ENCODE results near the gene YWHAB. TPM values are rescaled to one million over a fixed set of nuclear protein-coding genes. Genes with fewer than 3 reads are reported as not detected.
A peak's percentile ranks its signal among the peaks of the same experiment; 100 is the strongest.

The YWHAB gene
- total and polyA plus RNA-seq, 5 donors from 2014 or later, result 303 to 927 (median 651) TPM

DNA sequence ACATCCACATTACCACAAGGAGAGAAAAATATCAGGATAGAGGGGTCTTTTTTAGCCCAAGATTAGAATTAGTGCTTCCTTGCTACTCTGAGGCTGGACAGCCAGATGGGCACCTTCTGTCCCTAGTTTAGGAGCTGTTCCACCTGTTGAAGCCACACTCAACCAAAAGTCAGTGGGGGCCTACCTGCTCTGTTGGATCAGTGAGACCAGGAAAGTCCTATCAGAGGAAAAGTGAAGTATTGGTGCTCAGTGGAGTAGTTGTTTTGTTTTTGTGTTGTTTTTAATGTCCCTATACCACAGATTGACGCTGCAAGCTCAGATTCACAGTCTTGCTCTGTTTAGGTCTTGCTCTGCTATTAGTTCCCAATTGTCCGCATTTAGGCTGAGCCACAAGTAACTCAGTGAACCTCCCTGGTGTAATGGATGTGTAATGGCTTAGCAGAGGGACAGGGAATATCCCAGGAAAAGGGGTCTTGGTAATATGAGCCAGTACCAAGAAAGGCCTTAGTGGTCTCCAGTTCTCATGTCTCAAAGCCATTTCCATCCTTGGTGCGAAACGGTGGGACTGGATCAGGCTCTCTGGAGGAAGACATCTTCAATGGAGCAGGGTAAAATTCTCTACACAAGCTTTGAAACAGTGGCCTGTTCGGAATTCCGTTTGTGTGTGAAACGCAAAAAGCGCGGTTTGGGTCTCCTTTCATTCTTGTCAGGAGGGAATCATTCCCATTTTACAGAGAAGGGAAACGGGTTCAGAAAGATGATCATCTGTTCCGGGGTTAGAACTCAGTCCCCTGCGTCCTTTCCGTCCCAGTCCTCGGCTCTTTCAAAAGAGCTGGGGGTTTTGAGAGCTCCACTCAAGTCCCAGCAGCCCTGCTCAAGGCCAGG lies 23.7 kb downstream of the YWHAB start:
- H3K4me3 Mint-ChIP-seq, result peak overlapping the region; percentile 73 to 89 (median 86)
- Histone ChIP-seq H3K4me1 (ENCODE audit: control insufficient read depth, insufficient read depth, low read length, poor library complexity, severe bottlenecking) (peaks cover 14% of the 10 kb centered on the region), H3K4me3 (ENCODE audit: low read depth, low read length) (peak overlapping the region; percentile 73), H3K27me3 (ENCODE audit: control insufficient read depth, insufficient read depth, low read length) (no peaks in the 10 kb centered on the region), H3K27ac (ENCODE audit: insufficient read depth, low read length, poor library complexity, severe bottlenecking) (no peak overlapping the region), H3K36me3 (ENCODE audit: control insufficient read depth, insufficient read depth, low read length) (peaks cover 42% of the 10 kb centered on the region), H3K9me3 (ENCODE audit: control insufficient read depth in 2 of 2, low read length in 2 of 2) (no peaks in the 10 kb centered on the region)
- ATAC-seq (ENCODE audit: low read depth in 2 of 2), result no peak
- H3K36me3 Mint-ChIP-seq, result peaks cover 30% of the 10 kb centered on the region
- no peaks in the 10 kb centered on the region for H3K27me3 Mint-ChIP-seq
- DNase-seq, result peak in 1 of 3 donors; percentile 7
- H3K9me3 Mint-ChIP-seq, result no peaks in the 10 kb centered on the region
- peaks cover 14 to 30% (median 24%) of the 10 kb centered on the region in 4 donors for H3K4me1 Mint-ChIP-seq
- H3K27ac Mint-ChIP-seq, result peak overlapping the region in 2 of 3 donors; percentile 59 to 91

DNA sequence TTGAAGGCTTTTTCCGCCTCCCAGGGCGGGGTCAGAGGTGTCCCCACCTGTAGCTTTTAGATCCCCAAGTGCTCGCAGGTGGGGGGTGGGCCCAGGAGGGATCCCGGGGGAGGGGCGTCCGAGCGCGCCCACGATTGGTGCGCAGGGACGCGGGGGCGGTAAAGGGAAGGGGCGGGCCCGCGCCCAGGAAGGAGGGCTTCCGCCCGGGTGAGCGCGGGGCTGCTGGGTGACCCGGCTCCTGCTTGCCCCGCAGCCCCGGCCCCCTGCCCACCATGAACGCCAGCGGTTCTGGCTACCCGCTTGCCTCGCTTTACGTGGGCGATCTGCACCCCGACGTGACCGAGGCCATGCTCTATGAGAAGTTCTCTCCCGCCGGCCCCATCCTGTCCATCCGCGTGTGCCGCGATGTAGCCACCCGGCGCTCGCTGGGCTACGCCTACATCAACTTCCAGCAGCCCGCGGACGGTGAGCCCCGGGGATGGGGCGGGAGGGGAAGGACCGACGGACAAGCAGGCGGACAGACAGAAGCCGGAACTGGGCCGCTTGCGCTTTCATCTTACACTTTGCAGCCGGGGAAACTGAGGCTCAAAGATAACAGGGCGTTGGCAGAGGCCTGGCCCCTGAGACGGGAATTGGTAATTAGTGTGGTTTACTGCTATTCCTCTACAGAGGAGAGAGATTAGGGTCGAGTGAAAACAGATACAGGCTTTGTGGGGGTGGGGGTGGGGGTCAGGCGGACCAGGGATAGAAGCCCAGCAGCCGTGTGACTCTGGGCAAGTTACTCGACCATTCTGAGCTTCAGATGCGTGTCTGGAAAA lies 24.6 kb downstream of the YWHAB start, which contains the start of gene PABPC1L:
Gene PABPC1L (plus strand): TSS at position 189 of the 818 bp plus-strand sequence. CDS start 84 bp downstream, at position 273.
- peaks cover 14% of the 10 kb centered on the region for H3K4me1 ChIP-seq (ENCODE audit: control insufficient read depth, insufficient read depth, low read length, poor library complexity, severe bottlenecking)
- H3K9me3 ChIP-seq (ENCODE audit: control insufficient read depth in 2 of 2, low read length in 2 of 2), result no peaks in the 10 kb centered on the region
- no peaks in the 10 kb centered on the region for H3K27me3 ChIP-seq (ENCODE audit: control insufficient read depth, insufficient read depth, low read length)
- H3K27ac Mint-ChIP-seq, result peak within 1 kb of the TSS; percentile 74 to 91 (median 78)
- H3K36me3 ChIP-seq (ENCODE audit: control insufficient read depth, insufficient read depth, low read length), result peaks cover 34% of the 10 kb centered on the region
- peak within 1 kb of the TSS; percentile 55 for H3K27ac ChIP-seq (ENCODE audit: insufficient read depth, low read length, poor library complexity, severe bottlenecking)
- H3K9me3 Mint-ChIP-seq, result no peaks in the 10 kb centered on the region
- no peaks in the 10 kb centered on the region for H3K27me3 Mint-ChIP-seq
- H3K4me1 Mint-ChIP-seq, result peaks cover 21 to 39% (median 30%) of the 10 kb centered on the region in 4 donors
- peak; percentile 92 to 95 for ATAC-seq (ENCODE audit: low read depth in 2 of 2)
- DNase-seq, result peak; percentile 74 to 87 (median 75)
- H3K36me3 Mint-ChIP-seq, result peaks cover 24% of the 10 kb centered on the region
- peak within 1 kb of the TSS; percentile 84 to 89 (median 88) for H3K4me3 Mint-ChIP-seq
- H3K4me3 ChIP-seq (ENCODE audit: low read depth, low read length), result peak within 1 kb of the TSS; percentile 73

DNA sequence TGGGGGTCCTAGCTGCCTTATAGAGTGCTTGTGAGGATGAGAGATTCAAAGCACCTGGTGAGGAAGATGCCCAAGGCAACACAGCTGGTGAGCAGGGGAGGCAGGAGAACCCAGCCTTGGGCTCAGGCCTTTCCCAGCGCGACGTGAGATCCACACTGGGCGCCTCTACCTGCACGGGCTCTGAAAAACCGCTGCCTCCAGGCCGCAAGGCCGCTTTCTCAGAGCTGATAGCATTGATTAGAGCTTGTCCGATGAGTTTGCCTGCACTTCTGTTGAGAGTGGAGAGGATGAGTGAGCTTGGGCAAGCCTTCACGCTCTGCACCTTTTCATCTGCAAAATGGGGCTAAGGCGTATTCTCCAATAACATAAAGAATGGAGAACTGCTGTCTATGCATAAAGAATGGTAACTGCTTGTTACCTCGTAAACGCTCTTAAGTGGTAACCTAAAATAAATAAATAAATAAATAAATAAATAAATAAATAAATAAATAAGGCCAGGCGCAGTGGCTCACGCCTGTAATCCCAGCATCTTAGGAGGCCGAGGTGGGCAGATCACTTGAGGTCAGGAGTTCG lies 25.3 kb downstream of the YWHAB start:
- H3K27me3 Mint-ChIP-seq, result no peaks in the 10 kb centered on the region
- Histone ChIP-seq H3K27me3 (ENCODE audit: control insufficient read depth, insufficient read depth, low read length) (no peaks in the 10 kb centered on the region), H3K36me3 (ENCODE audit: control insufficient read depth, insufficient read depth, low read length) (peaks cover 27% of the 10 kb centered on the region), H3K4me3 (ENCODE audit: low read depth, low read length) (peak overlapping the region; percentile 42), H3K4me1 (ENCODE audit: control insufficient read depth, insufficient read depth, low read length, poor library complexity, severe bottlenecking) (peaks cover 14% of the 10 kb centered on the region), H3K27ac (ENCODE audit: insufficient read depth, low read length, poor library complexity, severe bottlenecking) (peak overlapping the region; percentile 55), H3K9me3 (ENCODE audit: control insufficient read depth in 2 of 2, low read length in 2 of 2) (no peaks in the 10 kb centered on the region)
- H3K4me1 Mint-ChIP-seq, result peaks cover 21 to 42% (median 31%) of the 10 kb centered on the region in 4 donors
- DNase-seq (no peak), ATAC-seq (ENCODE audit: low read depth in 2 of 2) (no peak)
- peaks cover 20% of the 10 kb centered on the region for H3K36me3 Mint-ChIP-seq
- H3K9me3 Mint-ChIP-seq, result no peaks in the 10 kb centered on the region
- H3K27ac Mint-ChIP-seq, result peak overlapping the region in 2 of 3 donors; percentile 74 to 78
- peak overlapping the region; percentile 84 to 89 (median 88) for H3K4me3 Mint-ChIP-seq

DNA sequence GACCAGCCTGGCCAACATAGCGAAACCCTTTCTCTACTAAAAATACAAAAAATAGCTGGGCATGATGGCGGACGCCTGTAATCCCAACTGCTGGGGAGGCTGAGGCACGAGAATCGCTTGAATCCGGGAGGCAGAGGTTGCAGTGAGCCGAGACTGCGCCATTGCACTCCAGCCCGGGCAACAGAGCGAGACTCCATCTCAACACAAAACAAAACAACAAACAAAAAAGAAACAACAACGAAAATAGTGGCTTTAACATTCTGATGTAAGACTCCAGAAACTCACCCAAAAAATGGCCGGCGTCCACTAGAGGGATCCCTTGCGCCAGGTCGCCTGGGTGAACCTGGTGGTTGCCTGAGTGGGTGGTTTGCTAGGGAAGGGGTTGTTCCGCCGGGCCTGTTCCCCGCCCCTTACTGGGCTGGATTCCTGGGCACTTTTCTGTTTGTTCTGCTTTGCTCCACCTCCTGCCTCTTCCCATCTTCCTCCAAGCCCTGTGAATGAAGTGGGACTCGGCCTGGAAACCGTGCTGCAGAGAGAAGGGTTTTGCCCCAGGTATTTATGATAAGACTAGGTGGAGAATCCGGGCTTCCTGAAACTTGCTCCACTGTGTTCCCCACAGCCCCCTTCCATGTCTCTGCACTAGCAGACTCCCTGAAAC lies 25.9 kb downstream of the YWHAB start:
- Histone ChIP-seq H3K27ac (ENCODE audit: insufficient read depth, low read length, poor library complexity, severe bottlenecking) (no peak overlapping the region), H3K27me3 (ENCODE audit: control insufficient read depth, insufficient read depth, low read length) (no peaks in the 10 kb centered on the region), H3K4me3 (ENCODE audit: low read depth, low read length) (no peak overlapping the region), H3K36me3 (ENCODE audit: control insufficient read depth, insufficient read depth, low read length) (peaks cover 20% of the 10 kb centered on the region), H3K4me1 (ENCODE audit: control insufficient read depth, insufficient read depth, low read length, poor library complexity, severe bottlenecking) (peaks cover 14% of the 10 kb centered on the region), H3K9me3 (ENCODE audit: control insufficient read depth in 2 of 2, low read length in 2 of 2) (no peaks in the 10 kb centered on the region)
- Mint-ChIP-seq H3K27me3 (no peaks in the 10 kb centered on the region), H3K36me3 (peaks cover 15% of the 10 kb centered on the region), H3K4me3 (peak overlapping the region; percentile 51 to 84 (median 66)), H3K9me3 (no peaks in the 10 kb centered on the region), H3K27ac (peak overlapping the region in 1 of 3 donors; percentile 49), H3K4me1 (peaks cover 21 to 40% (median 30%) of the 10 kb centered on the region in 4 donors)
- DNase-seq, result peak; percentile 11 to 68 (median 32)
- no peak for ATAC-seq (ENCODE audit: low read depth in 2 of 2)

DNA sequence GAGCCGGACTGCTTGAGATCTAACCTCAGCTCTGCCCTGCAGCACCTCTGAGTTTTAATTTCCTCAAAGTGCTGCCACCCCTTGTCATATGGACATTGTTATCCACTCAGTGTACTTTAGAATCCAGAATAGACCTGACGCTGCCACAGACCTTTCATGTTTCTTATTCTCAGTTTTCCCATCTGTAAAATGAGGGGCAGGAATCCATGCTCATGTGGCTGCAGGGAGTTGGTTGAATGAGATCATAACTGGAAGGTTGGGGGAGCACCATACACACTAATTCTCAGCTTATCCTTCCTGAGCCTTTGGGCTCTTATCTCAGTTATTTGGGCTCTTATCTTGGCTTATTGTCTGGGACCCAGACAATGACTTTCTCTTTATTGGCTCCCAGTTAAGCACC lies 26.7 kb downstream of the YWHAB start:
- Histone ChIP-seq H3K36me3 (ENCODE audit: control insufficient read depth, insufficient read depth, low read length) (peaks cover 16% of the 10 kb centered on the region), H3K27ac (ENCODE audit: insufficient read depth, low read length, poor library complexity, severe bottlenecking) (no peak overlapping the region), H3K27me3 (ENCODE audit: control insufficient read depth, insufficient read depth, low read length) (no peaks in the 10 kb centered on the region), H3K4me3 (ENCODE audit: low read depth, low read length) (no peak overlapping the region), H3K4me1 (ENCODE audit: control insufficient read depth, insufficient read depth, low read length, poor library complexity, severe bottlenecking) (peaks cover 14% of the 10 kb centered on the region), H3K9me3 (ENCODE audit: control insufficient read depth in 2 of 2, low read length in 2 of 2) (no peaks in the 10 kb centered on the region)
- H3K36me3 Mint-ChIP-seq, result peaks cover 15% of the 10 kb centered on the region
- no peaks in the 10 kb centered on the region for H3K27me3 Mint-ChIP-seq
- peaks cover 21 to 40% (median 30%) of the 10 kb centered on the region in 4 donors for H3K4me1 Mint-ChIP-seq
- H3K9me3 Mint-ChIP-seq, result no peaks in the 10 kb centered on the region
- ATAC-seq (ENCODE audit: low read depth in 2 of 2), result no peak
- DNase-seq, result no peak
- peak overlapping the region in 1 of 3 donors; percentile 49 for H3K27ac Mint-ChIP-seq
- H3K4me3 Mint-ChIP-seq, result peak overlapping the region in 3 of 4 donors; percentile 22 to 84 (median 51)

DNA sequence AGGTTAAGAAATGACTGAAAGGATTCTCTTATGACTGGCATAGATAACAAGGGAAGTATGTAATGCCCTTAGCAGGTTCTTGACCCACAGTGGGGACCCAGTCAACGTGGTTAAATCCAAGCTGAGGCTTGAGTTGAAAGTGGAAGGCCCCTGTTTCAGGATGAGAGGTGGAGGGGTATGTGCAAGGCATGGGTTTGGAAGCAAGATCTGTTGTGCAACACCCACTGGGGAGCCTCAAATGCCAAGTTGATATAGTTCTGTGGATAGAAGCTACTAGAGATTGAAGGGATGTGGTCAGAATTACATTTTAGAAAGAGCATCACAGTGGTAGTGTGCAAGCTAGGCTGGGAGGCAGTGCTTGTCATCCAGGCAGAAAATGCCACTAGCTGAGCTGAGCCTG lies 29.4 kb downstream of the YWHAB start:
- Mint-ChIP-seq H3K27ac (peak overlapping the region in 1 of 3 donors; percentile 82), H3K36me3 (peaks cover 6% of the 10 kb centered on the region)
- no peak for ATAC-seq (ENCODE audit: low read depth in 2 of 2)

DNA sequence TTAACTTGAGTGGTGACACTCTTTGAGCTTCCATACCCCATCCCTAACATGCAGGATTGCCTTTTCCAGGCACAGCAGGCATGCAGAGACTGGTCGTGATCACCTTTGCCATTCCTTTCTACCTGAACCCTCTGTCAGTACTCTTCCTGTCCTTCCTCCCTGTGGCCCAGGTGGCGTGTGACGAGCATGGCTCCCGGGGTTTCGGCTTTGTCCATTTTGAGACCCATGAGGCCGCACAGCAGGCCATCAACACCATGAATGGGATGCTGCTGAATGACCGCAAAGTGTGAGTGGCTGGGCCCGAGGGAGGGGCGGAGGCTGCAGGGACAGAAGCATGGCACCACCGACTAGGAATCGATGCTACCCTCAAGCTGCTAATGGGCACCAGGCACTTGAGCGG lies 31.1 kb downstream of the YWHAB start:
- Mint-ChIP-seq H3K9me3 (no peaks in the 10 kb centered on the region), H3K4me1 (peaks cover 7 to 18% (median 13%) of the 10 kb centered on the region in 4 donors), H3K36me3 (peaks cover 6% of the 10 kb centered on the region), H3K4me3 (no peak overlapping the region), H3K27me3 (no peaks in the 10 kb centered on the region), H3K27ac (no peak overlapping the region)
- ATAC-seq (ENCODE audit: low read depth in 2 of 2), result no peak
- no peaks in the 10 kb centered on the region for H3K27me3 ChIP-seq (ENCODE audit: control insufficient read depth, insufficient read depth, low read length)
- no peak overlapping the region for H3K4me3 ChIP-seq (ENCODE audit: low read depth, low read length)
- DNase-seq, result no peak
- H3K27ac ChIP-seq (ENCODE audit: insufficient read depth, low read length, poor library complexity, severe bottlenecking), result no peak overlapping the region
- H3K4me1 ChIP-seq (ENCODE audit: control insufficient read depth, insufficient read depth, low read length, poor library complexity, severe bottlenecking), result no peaks in the 10 kb centered on the region
- no peaks in the 10 kb centered on the region for H3K9me3 ChIP-seq (ENCODE audit: control insufficient read depth in 2 of 2, low read length in 2 of 2)
- peaks cover 17% of the 10 kb centered on the region for H3K36me3 ChIP-seq (ENCODE audit: control insufficient read depth, insufficient read depth, low read length)

More for the DNA sequence above, 29.4 kb downstream of the YWHAB start:
- DNase-seq, result peak in 1 of 3 donors; percentile 26
- H3K27ac ChIP-seq (ENCODE audit: insufficient read depth, low read length, poor library complexity, severe bottlenecking), result no peak overlapping the region
- Mint-ChIP-seq H3K9me3 (no peaks in the 10 kb centered on the region), H3K4me1 (peaks cover 7 to 28% (median 17%) of the 10 kb centered on the region in 4 donors), H3K27me3 (no peaks in the 10 kb centered on the region), H3K4me3 (peak overlapping the region in 2 of 4 donors; percentile 24 to 38)
- H3K9me3 ChIP-seq (ENCODE audit: control insufficient read depth in 2 of 2, low read length in 2 of 2), result no peaks in the 10 kb centered on the region
- H3K4me1 ChIP-seq (ENCODE audit: control insufficient read depth, insufficient read depth, low read length, poor library complexity, severe bottlenecking), result peaks cover 5% of the 10 kb centered on the region
- H3K4me3 ChIP-seq (ENCODE audit: low read depth, low read length), result no peak overlapping the region
- H3K27me3 ChIP-seq (ENCODE audit: control insufficient read depth, insufficient read depth, low read length), result no peaks in the 10 kb centered on the region
- peaks cover 16% of the 10 kb centered on the region for H3K36me3 ChIP-seq (ENCODE audit: control insufficient read depth, insufficient read depth, low read length)

Data from CD4-positive, CD25-positive, alpha-beta regulatory T cell (primary cell).